Midbrain (tissue), 1 donor: Measurements from ENCODE around the gene GPR183.
"Not testable (repeated sequence)": the region's sequence is repeated elsewhere in the genome, so short reads cannot be mapped to it uniquely, and the experiment has no call there.

ENCODE experiments used
- DNase-seq: peaks from one replicate; lab custom pipeline; 2025; lab: John Stamatoyannopoulos, UW

The GPR183 gene

GRCh38 chr13:99270518-99270917, 36.7 kb downstream of the GPR183 start:
- no peak for DNase-seq

GRCh38 chr13:99269627-99270241, 37.5 kb downstream of the GPR183 start:
- peak; percentile 52 for DNase-seq

- DNase-seq: no peak
These were observed 38.4 kb downstream of the GPR183 start for GRCh38 chr13:99268822-99269221.

- no peak for DNase-seq
These were observed 39.3 kb downstream of the GPR183 start for GRCh38 chr13:99267927-99268326.

GRCh38 chr13:99266827-99267226, 40.4 kb downstream of the GPR183 start:
- no peak for DNase-seq

- peak; percentile 56 for DNase-seq
These were observed 41.3 kb downstream of the GPR183 start for GRCh38 chr13:99265821-99266426.

- no peak for DNase-seq
These were observed 41.9 kb downstream of the GPR183 start for GRCh38 chr13:99265162-99265800.

- no peak for DNase-seq
These were observed 43.1 kb downstream of the GPR183 start for GRCh38 chr13:99264051-99264450.

- DNase-seq: no peak
These were observed 43.9 kb downstream of the GPR183 start for GRCh38 chr13:99263126-99263785.

- DNase-seq: no peak
These were observed 46.1 kb downstream of the GPR183 start for GRCh38 chr13:99261059-99261458.

- DNase-seq: no peak
These were observed 47.0 kb downstream of the GPR183 start for GRCh38 chr13:99260216-99260615.

- DNase-seq: no peak
These were observed 48.3 kb downstream of the GPR183 start for GRCh38 chr13:99258946-99259345.

GRCh38 chr13:99258210-99258860, 48.9 kb downstream of the GPR183 start, which contains the start of gene GPR18:
GPR18 (minus strand) TSS chr13:99258379; CDS start chr13:99255872, 2,507 bp downstream.
- no peak for DNase-seq

GRCh38 chr13:99257291-99257690, 49.9 kb downstream of the GPR183 start:
- no peak for DNase-seq

- no peak for DNase-seq
These were observed 50.5 kb downstream of the GPR183 start for GRCh38 chr13:99256709-99257108.

GRCh38 chr13:99256283-99256682, 50.9 kb downstream of the GPR183 start:
- no peak for DNase-seq

- DNase-seq: no peak
These were observed 51.9 kb downstream of the GPR183 start for GRCh38 chr13:99255271-99255670.

GRCh38 chr13:99254830-99255229, 52.4 kb downstream of the GPR183 start:
- no peak for DNase-seq

GRCh38 chr13:99251921-99252320, 55.3 kb downstream of the GPR183 start:
- DNase-seq: no peak

GRCh38 chr13:99250982-99251825, 56.0 kb downstream of the GPR183 start:
- no peak for DNase-seq

GRCh38 chr13:99249606-99250005, 57.6 kb downstream of the GPR183 start:
- not testable (repeated sequence) for DNase-seq
